Skeletal muscle tissue (tissue), 4 donors: ENCODE measurements around the gene C5. TPM values are rescaled to one million over a fixed set of nuclear protein-coding genes. Genes with fewer than 3 reads are reported as not detected.

Experiments used
- H3K27ac ChIP-seq: one replicate; pipeline ENCODE4 v1.7.0; 2013; ENCODE audit warnings: mild to moderate bottlenecking, low read depth, low read length, inconsistent platforms
- H3K27me3 ChIP-seq, 3 donors: one replicate each; pipeline ENCODE4 v1.7.0; 2013; ENCODE audit warnings: low read length in 3 of 3; ENCODE audit not compliant: control insufficient read depth in 3 of 3, insufficient read depth in 3 of 3
- H3K36me3 ChIP-seq, 3 donors: one replicate each; pipeline ENCODE4 v1.7.0; 2013; ENCODE audit warnings: low read length in 3 of 3; ENCODE audit not compliant: control insufficient read depth in 3 of 3, insufficient read depth in 3 of 3
- H3K4me1 ChIP-seq, 3 donors: one replicate each; pipeline ENCODE4 v1.7.0; 2013; ENCODE audit warnings: low read length in 3 of 3, mild to moderate bottlenecking in 3 of 3; ENCODE audit not compliant: control insufficient read depth in 3 of 3, insufficient read depth in 3 of 3
- H3K4me3 ChIP-seq, 3 donors: one replicate each; pipeline ENCODE4 v1.7.0; 2013; ENCODE audit warnings: low read length in 3 of 3
- H3K9ac ChIP-seq, 3 donors: one replicate each; pipeline ENCODE4 v1.7.0; 2013; ENCODE audit warnings: low read length in 3 of 3, mild to moderate bottlenecking in 3 of 3, moderate library complexity in 2 of 3, low read depth in 1 of 3
- H3K9me3 ChIP-seq, 3 donors: one replicate each; pipeline ENCODE4 v1.7.0; 2013; ENCODE audit warnings: low read length in 3 of 3; ENCODE audit not compliant: control insufficient read depth in 3 of 3
- total RNA-seq: library from RNA; depleted of rRNA; stranded (reverse); fragments of >200 nt; gene quantifications from one replicate; pipeline ENCODE4 v1.2.3, GENCODE V29; 2014
- donor health status: Osteomylitis.

Gene C5
- total RNA-seq, 1 donor from 2014 or later, result 9.9 TPM

DNA sequence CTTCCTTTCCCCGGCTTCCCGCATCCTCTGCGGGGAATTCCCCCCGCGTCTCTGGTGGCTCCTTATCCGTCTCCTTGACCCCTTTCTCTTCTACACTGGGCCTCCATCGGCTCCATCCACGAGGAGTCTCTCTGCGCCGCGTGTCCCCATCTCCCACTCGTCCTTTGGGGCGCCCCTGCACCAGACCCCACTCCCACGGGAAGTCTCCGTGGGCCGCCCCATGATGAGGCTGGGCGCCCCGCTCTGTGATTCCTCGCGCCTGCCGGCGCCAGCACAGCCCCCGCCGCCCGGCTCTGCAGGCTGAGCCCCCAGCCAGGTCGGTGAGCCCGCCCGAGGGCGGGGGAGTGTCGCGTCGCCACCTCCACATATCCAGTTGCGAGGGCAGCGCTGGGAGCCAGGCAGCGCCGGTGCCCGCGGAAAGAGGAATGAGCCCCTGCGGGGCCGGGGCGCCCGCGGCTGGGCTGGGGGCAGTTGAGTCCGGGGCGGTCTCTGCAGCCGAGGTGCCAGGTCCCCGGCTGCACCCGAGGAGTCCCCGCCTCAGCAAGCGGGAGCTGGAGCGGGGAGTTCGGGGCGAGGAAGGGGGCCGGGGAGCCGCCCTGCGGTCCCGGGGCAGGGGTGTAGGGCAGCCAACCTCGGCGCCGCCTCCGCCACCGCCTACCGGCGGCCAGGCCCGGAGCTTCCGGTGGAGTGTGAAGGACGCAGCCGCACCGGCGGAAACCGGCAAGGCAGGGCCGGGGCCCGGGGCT lies 121.4 kb downstream of the C5 start:
- Histone ChIP-seq H3K27ac (peak overlapping the region; percentile 73), H3K36me3 (peaks cover 0 to under 1% (median 0%) of the 10 kb centered on the region in 3 donors), H3K9me3 (no peaks in the 10 kb centered on the region), H3K9ac (peak overlapping the region; percentile 80 to 89 (median 83)), H3K4me1 (peaks cover 18 to 25% (median 19%) of the 10 kb centered on the region in 3 donors), H3K4me3 (peak overlapping the region; percentile 71 to 80 (median 74)), H3K27me3 (no peaks in the 10 kb centered on the region)

GRCh38 chr9:120928015-120928482 lies 122.0 kb downstream of the C5 start:
- Histone ChIP-seq H3K9me3 (no peaks in the 10 kb centered on the region), H3K27ac (peak overlapping the region; percentile 73), H3K27me3 (no peaks in the 10 kb centered on the region), H3K36me3 (peaks cover 0 to 2% (median 0%) of the 10 kb centered on the region in 3 donors), H3K9ac (peak overlapping the region; percentile 63 to 89 (median 83)), H3K4me3 (peak overlapping the region; percentile 71 to 80 (median 74)), H3K4me1 (peaks cover 18 to 22% (median 19%) of the 10 kb centered on the region in 3 donors)

- Histone ChIP-seq H3K9me3 (no peaks in the 10 kb centered on the region), H3K27me3 (no peaks in the 10 kb centered on the region), H3K4me3 (no peak overlapping the region), H3K27ac (no peak overlapping the region), H3K36me3 (peaks cover 0 to 2% (median 0%) of the 10 kb centered on the region in 3 donors), H3K9ac (no peak overlapping the region), H3K4me1 (peaks cover 18 to 22% (median 19%) of the 10 kb centered on the region in 3 donors)
Observed at GRCh38 chr9:120927269-120928014, 122.6 kb downstream of the C5 start.

GRCh38 chr9:120926397-120926928 lies 123.6 kb downstream of the C5 start, which contains the start of gene TRAF1:
TRAF1 (minus strand) TSS chr9:120926796; CDS start chr9:120926075, 721 bp downstream.
- no peaks in the 10 kb centered on the region for H3K27me3 ChIP-seq
- H3K9ac ChIP-seq, result peak within 1 kb of the TSS in 2 of 3 donors; percentile 25 to 42
- H3K4me1 ChIP-seq, result peaks cover 12 to 19% (median 15%) of the 10 kb centered on the region in 3 donors
- peak within 1 kb of the TSS; percentile 8 for H3K27ac ChIP-seq
- peaks cover 0 to 2% (median 2%) of the 10 kb centered on the region in 3 donors for H3K36me3 ChIP-seq
- H3K4me3 ChIP-seq, result no peak within 1 kb of the TSS
- H3K9me3 ChIP-seq, result no peaks in the 10 kb centered on the region

GRCh38 chr9:120925535-120926396 lies 124.3 kb downstream of the C5 start:
- Histone ChIP-seq H3K27me3 (no peaks in the 10 kb centered on the region), H3K4me3 (no peak overlapping the region), H3K27ac (peak overlapping the region; percentile 8), H3K4me1 (peaks cover 11 to 14% (median 12%) of the 10 kb centered on the region in 3 donors), H3K36me3 (peaks cover 0 to 2% (median 2%) of the 10 kb centered on the region in 3 donors), H3K9me3 (no peaks in the 10 kb centered on the region), H3K9ac (peak overlapping the region in 2 of 3 donors; percentile 25 to 42)

DNA sequence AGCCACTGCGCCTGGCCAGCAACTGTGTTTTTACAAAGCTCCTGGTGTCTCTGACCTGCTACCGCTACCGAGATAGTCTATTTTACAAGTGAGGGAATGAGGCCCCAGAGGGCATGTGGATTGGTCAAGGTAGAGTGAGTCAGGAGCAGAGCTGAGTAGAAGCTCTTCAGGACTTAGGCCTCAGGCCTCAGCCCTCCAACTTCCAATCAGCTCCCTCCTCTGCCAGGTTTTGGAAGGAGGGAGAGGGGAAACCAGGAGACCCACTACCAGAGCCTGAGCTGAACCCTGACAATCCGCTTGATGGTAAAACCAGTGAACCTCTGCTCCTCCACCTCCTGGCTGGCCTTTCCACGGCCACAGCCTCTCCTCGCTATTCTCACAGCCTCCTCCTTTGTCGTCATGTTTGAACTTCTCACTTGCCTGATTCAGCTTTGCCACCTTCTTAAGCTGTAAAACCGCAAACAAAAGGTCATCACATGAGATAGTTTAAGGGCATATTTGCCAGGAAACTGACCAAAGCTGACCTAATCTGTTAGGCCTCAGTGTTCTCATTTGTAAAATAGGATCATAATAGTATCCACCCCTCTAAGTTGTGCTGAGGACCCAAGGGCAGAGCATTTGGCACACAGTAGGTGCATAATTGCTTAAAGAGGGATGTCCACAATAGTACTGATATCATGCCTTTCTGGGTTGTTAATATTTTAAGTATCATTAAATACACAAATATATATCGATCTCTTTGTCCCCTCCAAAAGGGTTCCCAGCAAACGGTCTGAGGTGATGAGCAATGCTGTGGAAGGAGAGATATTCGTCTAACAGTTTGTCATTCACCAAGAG lies 125.2 kb downstream of the C5 start:
- Histone ChIP-seq H3K9me3 (no peaks in the 10 kb centered on the region), H3K27me3 (no peaks in the 10 kb centered on the region), H3K36me3 (peaks cover 0 to 2% (median 2%) of the 10 kb centered on the region in 3 donors), H3K9ac (no peak overlapping the region), H3K4me3 (no peak overlapping the region), H3K27ac (no peak overlapping the region), H3K4me1 (peaks cover 17 to 20% (median 19%) of the 10 kb centered on the region in 3 donors)

DNA sequence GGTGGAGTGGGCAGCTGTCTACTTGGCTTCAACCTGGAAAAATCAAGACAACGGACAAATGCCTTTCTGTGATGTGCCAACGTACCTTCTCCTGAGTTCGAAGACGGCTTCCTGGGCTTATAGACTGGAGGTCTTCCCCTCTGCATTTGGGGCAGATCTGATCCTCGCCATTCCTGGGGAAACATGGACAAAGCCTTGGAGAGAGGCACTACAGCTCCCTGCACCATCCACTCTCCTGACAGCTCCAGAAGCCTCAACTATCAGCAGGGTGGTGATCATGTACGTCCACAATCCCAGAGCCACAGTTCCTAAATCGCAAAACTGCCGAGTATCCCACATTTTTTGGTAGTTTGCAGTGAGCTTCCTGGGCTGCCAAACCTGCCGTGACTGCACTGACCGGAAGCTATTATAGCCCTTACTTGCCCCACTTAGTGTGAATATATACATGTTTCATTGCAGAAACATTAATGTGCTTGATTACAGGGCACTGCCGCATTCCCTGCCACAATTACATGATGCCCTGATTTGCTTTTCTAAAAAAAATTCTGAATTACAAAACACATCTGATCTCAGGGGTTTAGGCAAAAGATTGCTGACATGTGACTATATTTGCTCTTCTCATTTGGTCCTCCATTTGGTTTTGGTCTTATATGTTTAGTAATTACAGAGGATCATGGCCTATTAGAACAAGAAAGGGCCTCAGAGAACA lies 126.3 kb downstream of the C5 start:
- no peaks in the 10 kb centered on the region for H3K27me3 ChIP-seq
- peaks cover 0 to 2% (median 2%) of the 10 kb centered on the region in 3 donors for H3K36me3 ChIP-seq
- no peaks in the 10 kb centered on the region for H3K9me3 ChIP-seq
- no peak overlapping the region for H3K4me3 ChIP-seq
- peaks cover 23 to 25% (median 25%) of the 10 kb centered on the region in 3 donors for H3K4me1 ChIP-seq
- no peak overlapping the region for H3K27ac ChIP-seq
- H3K9ac ChIP-seq, result no peak overlapping the region

- H3K36me3 ChIP-seq, result peaks cover 0 to 2% (median 2%) of the 10 kb centered on the region in 3 donors
- H3K9me3 ChIP-seq, result no peaks in the 10 kb centered on the region
- no peak overlapping the region for H3K4me3 ChIP-seq
- no peak overlapping the region for H3K27ac ChIP-seq
- no peaks in the 10 kb centered on the region for H3K27me3 ChIP-seq
- peaks cover 18 to 22% (median 21%) of the 10 kb centered on the region in 3 donors for H3K4me1 ChIP-seq
- H3K9ac ChIP-seq, result no peak overlapping the region
Observed at GRCh38 chr9:120922404-120923195, 127.5 kb downstream of the C5 start.
